Effector memory CD8-positive, alpha-beta T cell (primary cell): ENCODE data around the gene PFKFB4.
"Not testable (repeated sequence)": the region's sequence is repeated elsewhere in the genome, so short reads cannot be mapped to it uniquely, and the experiment has no call there.

Experiments used
- ATAC-seq: fragments of 150-1000 bp; cut with Tn5 transposase; replicated peaks from 2 replicates; pipeline ENCODE4 v1.10.0; 2021; ENCODE audit warnings: mild to moderate bottlenecking, moderate library complexity
- DNase-seq, 3 experiments: peaks; one replicate each; pipeline ENCODE4 v3.0.0; 2021
- H3K27ac Mint-ChIP-seq, 2 donors: one replicate each; pipeline ENCODE4 v1.8.0; 2022; ENCODE audit warnings: mild to moderate bottlenecking in 2 of 2, mixed read lengths in 2 of 2, moderate library complexity in 2 of 2
- H3K27me3 Mint-ChIP-seq, 2 donors: one replicate each; pipeline ENCODE4 v1.8.0; 2022; ENCODE audit warnings: mixed read lengths in 2 of 2
- H3K36me3 Mint-ChIP-seq: one replicate; pipeline ENCODE4 v1.8.0; 2022; ENCODE audit warnings: mild to moderate bottlenecking, moderate library complexity, mixed read lengths; ENCODE audit not compliant: insufficient read depth
- H3K4me1 Mint-ChIP-seq, 2 donors: one replicate each; pipeline ENCODE4 v1.8.0; 2022; ENCODE audit warnings: low read depth in 2 of 2, mixed read lengths in 2 of 2
- H3K4me3 Mint-ChIP-seq, 2 donors: one replicate each; pipeline ENCODE4 v1.8.0; 2022; ENCODE audit warnings: mild to moderate bottlenecking in 2 of 2, mixed read lengths in 2 of 2, moderate library complexity in 2 of 2
- H3K9me3 Mint-ChIP-seq, 2 donors: one replicate each; pipeline ENCODE4 v1.8.0; 2022; ENCODE audit warnings: mixed read lengths in 2 of 2

The PFKFB4 gene

DNA sequence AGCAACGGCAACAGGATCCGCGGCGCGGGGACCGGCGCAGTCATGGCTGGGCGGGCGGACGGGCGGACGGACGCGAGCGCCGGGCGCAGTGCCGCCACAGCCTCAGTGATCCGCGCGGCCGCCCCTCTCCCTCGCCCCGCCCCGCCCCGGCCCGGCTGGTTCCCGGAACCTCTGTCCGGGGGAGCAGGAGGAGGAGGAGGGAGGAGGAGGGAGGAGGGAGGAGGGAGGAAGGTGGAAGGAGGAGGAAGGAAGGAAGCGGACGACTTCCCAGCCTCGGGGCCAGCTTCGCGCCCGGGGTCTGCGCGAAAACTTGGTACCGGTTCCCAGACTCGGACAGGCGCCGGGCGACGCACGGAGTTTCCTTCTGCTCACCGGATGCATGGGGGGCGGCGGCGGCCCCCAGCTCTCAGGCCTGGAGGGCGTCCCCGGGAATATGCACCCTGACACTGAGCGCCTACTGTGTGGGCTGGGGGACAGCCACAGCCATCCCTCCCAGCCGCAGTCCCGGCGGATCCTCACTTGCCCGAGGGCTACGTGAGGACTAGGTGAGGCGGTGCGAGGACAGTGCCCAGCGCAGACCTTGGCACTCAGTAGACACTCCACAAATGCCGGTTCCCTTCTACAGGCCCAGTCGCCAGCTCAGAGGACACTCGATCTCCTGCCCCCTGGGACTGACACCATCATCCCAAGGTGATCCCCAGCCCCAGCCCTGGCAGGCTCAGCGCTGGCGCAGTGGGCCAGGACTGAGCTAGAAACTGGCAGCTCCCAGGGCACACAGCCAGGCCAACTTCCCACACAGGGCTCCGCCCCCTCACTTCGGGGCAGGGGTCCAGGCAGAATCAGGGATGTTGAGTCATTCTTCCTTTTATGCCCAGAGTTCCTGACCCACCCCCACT lies 52.3 kb downstream of the PFKFB4 start, which contains the start of gene SHISA5:
SHISA5 (minus strand) TSS at position 124 of the 896 bp plus-strand sequence; CDS start at position 44, 80 bp downstream.
- no peaks in the 10 kb centered on the region for H3K9me3 Mint-ChIP-seq
- ATAC-seq (peak; percentile 61), DNase-seq (peak; percentile 40 to 46 (median 45))
- H3K4me3 Mint-ChIP-seq = peak within 1 kb of the TSS; percentile 83 to 86
- H3K36me3 Mint-ChIP-seq = peaks cover under 1% of the 10 kb centered on the region
- H3K27me3 Mint-ChIP-seq = no peaks in the 10 kb centered on the region
- peak within 1 kb of the TSS; percentile 90 to 91 for H3K27ac Mint-ChIP-seq
- peaks cover 45 to 55% of the 10 kb centered on the region in 2 donors for H3K4me1 Mint-ChIP-seq

DNA sequence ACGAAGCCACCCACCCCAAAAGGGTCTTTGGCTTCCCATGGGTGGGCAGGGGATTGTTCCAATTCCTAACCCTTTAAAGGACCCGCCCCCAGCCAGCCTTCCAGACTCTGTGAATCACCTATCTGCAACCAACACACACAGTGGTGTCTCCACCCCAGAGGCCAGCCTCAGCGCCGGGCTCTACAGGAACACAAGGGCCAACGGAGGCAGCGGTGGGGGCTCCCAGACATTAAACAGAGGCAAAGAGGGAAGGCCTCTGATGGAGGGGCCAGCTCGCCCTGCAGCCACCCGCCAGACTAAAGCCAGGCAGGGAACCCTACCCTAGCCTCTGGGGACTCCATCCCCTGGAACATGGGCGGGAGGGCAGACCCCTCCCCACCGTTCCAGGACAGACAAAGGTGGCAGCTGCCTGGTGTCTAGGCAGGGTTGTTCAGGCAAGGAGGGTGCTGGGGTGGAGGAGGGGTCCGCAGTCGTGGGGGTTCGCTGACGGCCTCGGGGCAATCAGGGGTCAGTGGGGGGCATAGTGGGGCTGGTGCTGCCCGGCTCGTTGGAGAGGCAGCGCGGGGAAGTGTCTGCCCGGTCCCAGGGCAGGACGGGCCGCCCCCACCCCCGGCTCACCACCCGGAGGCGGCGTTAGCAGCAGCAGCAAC lies 53.1 kb downstream of the PFKFB4 start:
- Mint-ChIP-seq H3K36me3 (peaks cover 3% of the 10 kb centered on the region), H3K4me1 (peaks cover 45 to 55% of the 10 kb centered on the region in 2 donors)

GRCh38 chr3:48502728-48503168 lies 53.9 kb downstream of the PFKFB4 start:
- DNase-seq = no peak
- no peak for ATAC-seq
- Mint-ChIP-seq H3K36me3 (peaks cover 3% of the 10 kb centered on the region), H3K9me3 (no peaks in the 10 kb centered on the region), H3K4me3 (peak overlapping the region; percentile 83 to 86), H3K27me3 (no peaks in the 10 kb centered on the region), H3K27ac (peak overlapping the region; percentile 90 to 91), H3K4me1 (peaks cover 43 to 52% of the 10 kb centered on the region in 2 donors)

More for the DNA sequence above, 53.1 kb downstream of the PFKFB4 start:
- no peaks in the 10 kb centered on the region for H3K27me3 Mint-ChIP-seq
- no peak for DNase-seq
- H3K4me3 Mint-ChIP-seq = peak overlapping the region; percentile 83 to 86
- no peaks in the 10 kb centered on the region for H3K9me3 Mint-ChIP-seq
- ATAC-seq = peak; percentile 2
- H3K27ac Mint-ChIP-seq = peak overlapping the region; percentile 90 to 91

DNA sequence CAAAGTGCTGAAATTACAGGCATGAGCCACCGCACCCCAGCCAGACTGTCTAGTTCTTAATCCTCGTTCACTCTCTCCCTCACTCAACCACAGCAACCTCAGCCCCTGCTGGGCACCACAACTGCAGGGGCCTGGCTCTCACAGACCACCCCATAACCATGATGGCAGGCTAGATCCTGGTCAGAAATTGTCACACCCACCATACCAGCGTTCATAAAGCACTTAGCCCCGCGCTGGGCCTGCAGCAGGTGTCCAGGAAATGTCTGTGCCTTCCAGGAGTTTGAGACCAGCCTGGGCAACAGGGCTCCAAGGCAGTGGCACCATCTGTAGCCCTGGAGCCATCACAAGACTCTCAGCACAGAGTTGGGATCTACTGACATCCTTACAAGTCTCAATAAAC lies 54.5 kb downstream of the PFKFB4 start:
- ATAC-seq = no peak
- peaks cover 37 to 46% of the 10 kb centered on the region in 2 donors for H3K4me1 Mint-ChIP-seq
- peak overlapping the region; percentile 90 to 91 for H3K27ac Mint-ChIP-seq
- no peak for DNase-seq
- peaks cover 3% of the 10 kb centered on the region for H3K36me3 Mint-ChIP-seq
- peak overlapping the region in 1 of 2 donors; percentile 83 for H3K4me3 Mint-ChIP-seq
- H3K9me3 Mint-ChIP-seq = no peaks in the 10 kb centered on the region
- H3K27me3 Mint-ChIP-seq = no peaks in the 10 kb centered on the region

GRCh38 chr3:48501196-48501595 lies 55.4 kb downstream of the PFKFB4 start:
- Mint-ChIP-seq H3K9me3 (no peaks in the 10 kb centered on the region), H3K36me3 (peaks cover 10% of the 10 kb centered on the region), H3K4me1 (peaks cover 36 to 41% of the 10 kb centered on the region in 2 donors), H3K4me3 (no peak overlapping the region), H3K27ac (peak overlapping the region; percentile 90 to 91), H3K27me3 (no peaks in the 10 kb centered on the region)
- DNase-seq = no peak
- no peak for ATAC-seq

DNA sequence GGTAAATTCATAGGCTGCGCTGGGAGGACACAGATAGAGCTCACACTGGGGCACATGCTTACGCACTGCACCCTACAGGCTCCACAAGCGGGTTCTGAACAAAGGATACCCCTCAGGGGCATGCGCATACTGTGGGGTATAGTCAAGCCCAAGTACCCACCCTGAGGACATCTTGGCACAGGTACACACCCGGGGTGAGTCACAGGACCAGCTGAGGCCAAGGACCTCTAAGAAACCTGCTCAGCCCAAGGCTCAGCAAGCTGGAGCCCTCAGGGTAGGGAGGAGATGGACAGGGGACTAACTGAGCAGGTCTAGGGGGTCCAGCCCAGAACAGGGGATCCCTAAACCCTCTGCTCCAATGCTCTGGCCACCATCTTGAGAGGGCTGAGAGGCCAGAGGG lies 55.9 kb downstream of the PFKFB4 start:
- no peak overlapping the region for H3K4me3 Mint-ChIP-seq
- H3K36me3 Mint-ChIP-seq = peaks cover 10% of the 10 kb centered on the region
- H3K4me1 Mint-ChIP-seq = peaks cover 36 to 38% of the 10 kb centered on the region in 2 donors
- no peak for ATAC-seq
- no peaks in the 10 kb centered on the region for H3K9me3 Mint-ChIP-seq
- H3K27me3 Mint-ChIP-seq = no peaks in the 10 kb centered on the region
- no peak for DNase-seq
- H3K27ac Mint-ChIP-seq = peak overlapping the region; percentile 90 to 91

- Mint-ChIP-seq H3K4me1 (no peaks in the 10 kb centered on the region), H3K9me3 (no peaks in the 10 kb centered on the region), H3K27me3 (no peaks in the 10 kb centered on the region), H3K27ac (no peak overlapping the region), H3K36me3 (peaks cover 17% of the 10 kb centered on the region), H3K4me3 (no peak overlapping the region)
- no peak for ATAC-seq
- DNase-seq = no peak
Observed at GRCh38 chr3:48493203-48493501, 63.5 kb downstream of the PFKFB4 start.

DNA sequence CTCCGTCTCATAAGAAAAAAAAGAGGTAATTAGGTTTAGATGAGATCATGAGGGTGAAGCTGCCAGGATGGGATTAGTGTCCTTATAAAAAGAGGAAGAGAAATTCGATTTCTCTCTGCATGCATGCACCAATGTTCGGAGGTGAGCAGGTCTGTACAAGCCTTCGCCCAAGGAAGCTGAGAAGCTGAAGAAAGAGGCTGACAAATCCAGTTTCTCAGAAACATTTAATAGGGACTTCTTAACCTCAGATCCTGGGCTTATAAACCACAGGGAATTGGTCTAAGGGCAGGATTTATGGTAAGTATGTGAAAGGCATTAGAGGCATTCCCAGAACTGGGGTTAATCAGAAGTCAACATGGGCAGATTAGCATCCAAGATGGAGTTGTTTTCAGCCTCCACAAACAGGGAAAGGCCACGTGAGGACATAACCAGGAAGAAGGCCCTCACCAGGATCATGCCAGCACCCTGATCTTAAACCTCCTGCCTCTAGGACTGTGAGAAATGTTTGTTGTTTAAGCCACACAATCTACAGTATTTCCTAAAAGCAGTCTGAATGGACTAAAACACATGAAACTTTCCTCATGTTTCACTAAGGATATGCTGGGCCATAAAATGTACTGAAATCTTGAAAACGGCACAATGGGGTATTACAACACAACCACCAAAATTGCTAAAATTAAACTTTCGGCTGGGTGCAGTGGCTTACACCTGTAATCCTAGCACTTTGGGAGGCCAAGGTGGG lies 64.0 kb downstream of the PFKFB4 start:
- ATAC-seq = peak; percentile 29
- Mint-ChIP-seq H3K9me3 (no peaks in the 10 kb centered on the region), H3K36me3 (peaks cover 17% of the 10 kb centered on the region), H3K27me3 (no peaks in the 10 kb centered on the region), H3K4me1 (no peaks in the 10 kb centered on the region), H3K27ac (no peak overlapping the region), H3K4me3 (no peak overlapping the region)
- DNase-seq = no peak

- Mint-ChIP-seq H3K36me3 (no peaks in the 10 kb centered on the region), H3K27ac (no peak overlapping the region), H3K27me3 (no peaks in the 10 kb centered on the region), H3K4me3 (no peak overlapping the region), H3K9me3 (no peaks in the 10 kb centered on the region), H3K4me1 (no peaks in the 10 kb centered on the region)
- ATAC-seq (no peak), DNase-seq (no peak)
Observed at GRCh38 chr3:48486952-48487351, 69.7 kb downstream of the PFKFB4 start.

DNA sequence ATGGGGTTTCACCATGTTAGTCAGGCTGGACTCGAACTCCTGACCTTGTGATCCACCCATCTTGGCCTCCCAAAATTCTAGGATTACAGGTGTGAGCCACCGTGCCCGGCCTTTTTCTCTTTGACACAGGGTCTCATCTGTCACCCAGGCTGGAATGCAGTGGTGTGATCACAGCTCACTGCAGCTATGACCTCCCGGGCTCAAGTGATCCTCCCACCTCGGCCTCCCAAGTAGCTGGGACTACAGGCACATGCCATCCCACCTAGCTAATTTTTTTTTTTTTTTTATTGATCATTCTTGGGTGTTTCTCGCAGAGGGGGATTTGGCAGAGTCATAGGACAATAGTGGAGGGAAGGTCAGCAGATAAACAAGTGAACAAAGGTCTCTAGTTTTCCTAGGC lies 73.8 kb downstream of the PFKFB4 start:
- H3K4me3 Mint-ChIP-seq, H3K9me3 Mint-ChIP-seq, H3K27ac Mint-ChIP-seq, H3K27me3 Mint-ChIP-seq, ATAC-seq, DNase-seq: not testable (repeated sequence)
- Mint-ChIP-seq H3K4me1 (peaks cover 19 to 23% of the 10 kb centered on the region in 2 donors), H3K36me3 (peaks cover 15% of the 10 kb centered on the region)

DNA sequence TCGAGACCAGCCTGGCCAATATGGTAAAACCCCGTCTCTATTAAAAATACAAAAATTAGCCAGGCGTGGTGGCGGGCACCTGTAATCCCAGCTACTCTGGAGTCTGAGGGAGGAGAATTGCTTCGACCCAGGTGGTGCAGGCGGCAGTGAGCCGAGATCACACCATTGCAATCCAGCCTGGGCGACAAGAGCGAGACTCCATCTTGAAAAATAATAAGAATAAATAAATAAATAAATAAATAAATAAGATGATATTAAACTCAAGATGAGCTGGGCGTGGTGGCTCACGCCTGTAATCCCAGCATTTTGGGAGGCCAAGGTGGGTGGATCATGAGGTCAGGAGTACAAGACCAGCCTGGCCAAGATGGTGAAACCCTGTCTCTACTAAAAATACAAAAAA lies 75.7 kb downstream of the PFKFB4 start:
- ATAC-seq, H3K4me3 Mint-ChIP-seq, H3K9me3 Mint-ChIP-seq, H3K27me3 Mint-ChIP-seq, DNase-seq, H3K27ac Mint-ChIP-seq: not testable (repeated sequence)
- Mint-ChIP-seq H3K4me1 (peaks cover 24 to 28% of the 10 kb centered on the region in 2 donors), H3K36me3 (peaks cover 26% of the 10 kb centered on the region)

GRCh38 chr3:48478626-48479555 lies 77.7 kb downstream of the PFKFB4 start:
- H3K9me3 Mint-ChIP-seq = no peaks in the 10 kb centered on the region
- H3K27me3 Mint-ChIP-seq = no peaks in the 10 kb centered on the region
- DNase-seq (peak; percentile 58 to 69 (median 58)), ATAC-seq (peak; percentile 77)
- H3K4me1 Mint-ChIP-seq = peaks cover 30 to 36% of the 10 kb centered on the region in 2 donors
- H3K27ac Mint-ChIP-seq = peak overlapping the region; percentile 90 to 98
- H3K4me3 Mint-ChIP-seq = peak overlapping the region; percentile 85 to 87
- H3K36me3 Mint-ChIP-seq = peaks cover 31% of the 10 kb centered on the region
